GM19238 (cell line): ENCODE results near the gene CACNG1.
A peak's percentile ranks its signal among the peaks of the same experiment; 100 is the strongest.

ENCODE experiments used
- DNase-seq: peaks from one replicate; pipeline ENCODE4 v3.0.0; 2011; ENCODE audit warnings: low spot score; ENCODE audit not compliant: insufficient read length

Gene CACNG1, protein sequence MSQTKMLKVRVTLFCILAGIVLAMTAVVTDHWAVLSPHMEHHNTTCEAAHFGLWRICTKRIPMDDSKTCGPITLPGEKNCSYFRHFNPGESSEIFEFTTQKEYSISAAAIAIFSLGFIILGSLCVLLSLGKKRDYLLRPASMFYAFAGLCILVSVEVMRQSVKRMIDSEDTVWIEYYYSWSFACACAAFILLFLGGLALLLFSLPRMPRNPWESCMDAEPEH

DNA sequence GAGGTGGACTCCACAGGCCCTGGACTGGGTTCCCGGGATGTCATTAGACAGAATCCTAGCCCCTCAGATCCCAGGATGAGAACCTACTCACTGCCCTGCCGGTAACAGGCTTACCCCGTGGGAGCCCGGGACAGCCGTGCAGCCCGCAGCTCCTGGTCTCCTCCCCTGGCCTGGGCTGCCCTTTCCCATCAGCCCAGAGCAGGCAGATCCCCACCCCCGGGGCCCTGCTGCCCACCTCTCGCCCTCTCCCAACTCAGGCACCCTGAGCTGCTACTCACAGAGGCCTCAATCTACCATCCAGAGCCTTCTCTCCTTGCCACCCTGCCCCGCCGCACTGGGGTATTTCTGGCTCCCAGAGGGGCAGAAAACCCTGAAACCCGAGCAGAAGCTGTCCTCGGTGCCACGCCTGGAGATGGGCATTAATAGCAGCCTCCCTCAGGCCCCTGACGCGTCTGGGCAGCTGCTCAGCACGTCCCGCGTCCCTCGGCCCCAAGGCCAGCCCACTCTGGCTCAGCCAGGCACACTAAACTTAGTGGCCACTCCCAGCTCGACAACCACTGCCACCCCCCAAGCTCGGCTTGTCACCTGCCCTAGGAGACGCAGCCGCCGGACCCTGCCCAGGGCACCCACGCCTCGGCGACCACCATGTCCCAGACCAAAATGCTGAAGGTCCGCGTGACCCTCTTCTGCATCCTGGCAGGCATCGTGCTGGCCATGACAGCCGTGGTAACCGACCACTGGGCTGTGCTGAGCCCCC is at the start of gene CACNG1:
Gene CACNG1, plus strand, starts transcription at position 539 of the 757 bp plus-strand sequence. Its CDS starts 107 bp downstream, at position 646.
- DNase-seq, result no peak

GRCh38 chr17:66994930-66995535 is 49.3 kb upstream of the CACNG1 start:
- DNase-seq, result no peak

- DNase-seq, result no peak
Observed at GRCh38 chr17:66995944-66996343, 48.4 kb upstream of the CACNG1 start.

DNA sequence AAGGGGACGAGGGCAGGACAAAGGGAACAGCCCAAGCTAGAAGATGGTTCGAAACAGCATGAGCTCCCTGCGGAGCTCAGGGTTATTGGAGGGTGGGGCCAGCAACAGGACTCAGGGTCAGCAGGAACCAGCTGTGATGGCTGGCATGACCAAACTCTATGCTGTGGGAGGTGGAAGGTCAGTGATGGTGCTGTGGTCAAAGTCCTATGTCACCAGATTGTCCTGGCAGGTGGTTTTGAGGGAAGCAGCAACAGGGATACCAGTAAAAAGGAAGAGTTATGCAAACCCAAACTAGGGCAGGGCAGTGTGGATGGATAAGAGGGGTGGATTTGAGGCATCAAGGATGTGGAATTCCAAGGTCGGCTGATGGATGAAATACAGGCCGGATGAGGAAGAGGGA is 47.4 kb upstream of the CACNG1 start:
- DNase-seq, result no peak

- no peak for DNase-seq
Observed at GRCh38 chr17:67003231-67003630, 41.1 kb upstream of the CACNG1 start.

DNA sequence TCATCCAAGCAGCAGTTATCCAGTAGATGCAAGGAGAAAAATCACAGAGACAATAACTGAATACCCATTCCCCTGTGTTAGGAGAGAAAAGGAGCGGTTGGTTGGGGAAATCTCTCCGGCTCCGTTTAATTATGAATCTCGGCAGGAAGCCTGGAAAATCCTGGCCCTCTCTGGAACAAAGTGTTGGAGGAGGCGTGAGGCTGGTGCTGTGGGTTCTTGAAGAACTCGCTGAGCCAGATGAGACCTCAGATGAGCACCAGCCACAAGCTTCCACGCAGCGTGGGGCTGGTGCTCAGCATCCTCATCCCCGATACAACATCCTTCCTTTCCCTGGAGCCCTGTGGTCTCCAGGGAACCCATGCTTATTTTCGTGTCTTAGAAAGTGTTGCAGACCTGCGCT is 40.2 kb upstream of the CACNG1 start:
- no peak for DNase-seq

DNA sequence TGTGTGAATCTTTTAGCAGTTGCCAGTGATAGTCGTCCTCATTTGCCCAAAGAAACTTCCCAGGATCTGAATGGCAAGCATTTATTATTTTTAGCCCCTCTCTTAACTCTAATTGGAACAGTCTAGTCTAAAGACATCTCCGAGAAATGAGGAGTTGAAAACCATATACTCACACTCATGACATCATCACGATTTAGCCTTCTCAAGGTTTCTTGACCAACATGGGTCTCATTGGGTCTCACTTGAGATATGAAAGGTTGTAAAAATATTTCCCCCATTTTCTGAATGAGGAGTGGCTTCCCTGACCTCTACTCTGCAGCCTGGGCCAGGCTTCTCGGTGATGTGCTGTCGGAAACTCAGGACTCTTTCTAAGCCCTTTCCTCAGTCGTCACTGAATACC is 37.1 kb upstream of the CACNG1 start:
- DNase-seq, result no peak

- no peak for DNase-seq
Observed at GRCh38 chr17:67008101-67008500, 36.3 kb upstream of the CACNG1 start.

DNA sequence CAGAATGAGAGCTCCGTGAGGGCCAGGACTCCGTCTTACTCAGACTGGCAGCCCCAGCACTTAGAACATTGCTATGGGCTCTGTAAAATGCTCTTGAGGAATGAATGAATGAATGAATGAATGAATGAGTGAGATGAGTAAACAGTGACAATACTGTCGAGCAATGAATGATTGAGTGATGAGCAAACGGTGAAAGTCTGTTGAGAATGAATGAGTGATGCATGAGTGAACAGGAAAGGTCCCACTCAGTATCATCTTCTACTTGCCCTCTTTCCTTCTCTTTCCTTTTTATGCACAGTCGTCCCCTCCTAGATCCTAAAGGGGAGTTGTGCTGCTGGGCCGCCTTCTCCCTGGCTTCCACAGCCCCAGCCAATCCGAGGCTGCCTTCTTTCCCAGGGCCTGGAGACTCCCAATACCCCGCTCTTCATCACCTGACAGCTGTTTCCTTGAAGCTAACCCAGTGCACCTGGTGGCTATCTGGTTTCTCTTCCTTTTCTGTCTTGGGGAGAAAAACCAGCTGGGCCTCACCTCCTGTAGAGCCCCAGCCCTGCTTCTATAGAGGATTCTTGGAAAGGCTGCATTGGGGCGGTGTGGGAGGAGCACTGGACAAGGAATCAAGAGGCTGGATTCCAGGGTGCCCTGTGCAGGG is 32.7 kb upstream of the CACNG1 start:
- peak; percentile 56 for DNase-seq

DNA sequence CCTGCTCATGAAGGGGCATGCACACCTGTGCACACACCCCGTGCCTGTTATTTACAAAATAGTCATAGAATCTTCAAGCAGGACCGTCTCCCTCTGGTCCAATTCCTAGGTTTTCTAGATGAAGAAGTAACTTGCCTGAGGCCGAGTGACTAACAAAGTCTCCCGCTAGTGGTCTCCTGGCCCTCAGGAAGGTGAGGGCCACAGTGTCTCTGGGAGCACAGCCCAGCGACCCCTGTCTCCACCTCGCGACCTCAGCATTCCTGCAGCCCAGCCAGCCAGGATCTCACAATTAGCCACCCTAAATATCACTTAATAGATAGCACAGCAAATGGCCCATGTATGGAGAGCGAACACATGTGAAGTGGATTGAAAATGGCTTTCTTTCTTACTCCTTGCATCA is 30.5 kb upstream of the CACNG1 start:
- DNase-seq, result no peak

- no peak for DNase-seq
Observed at GRCh38 chr17:67015001-67015400, 29.4 kb upstream of the CACNG1 start.

DNA sequence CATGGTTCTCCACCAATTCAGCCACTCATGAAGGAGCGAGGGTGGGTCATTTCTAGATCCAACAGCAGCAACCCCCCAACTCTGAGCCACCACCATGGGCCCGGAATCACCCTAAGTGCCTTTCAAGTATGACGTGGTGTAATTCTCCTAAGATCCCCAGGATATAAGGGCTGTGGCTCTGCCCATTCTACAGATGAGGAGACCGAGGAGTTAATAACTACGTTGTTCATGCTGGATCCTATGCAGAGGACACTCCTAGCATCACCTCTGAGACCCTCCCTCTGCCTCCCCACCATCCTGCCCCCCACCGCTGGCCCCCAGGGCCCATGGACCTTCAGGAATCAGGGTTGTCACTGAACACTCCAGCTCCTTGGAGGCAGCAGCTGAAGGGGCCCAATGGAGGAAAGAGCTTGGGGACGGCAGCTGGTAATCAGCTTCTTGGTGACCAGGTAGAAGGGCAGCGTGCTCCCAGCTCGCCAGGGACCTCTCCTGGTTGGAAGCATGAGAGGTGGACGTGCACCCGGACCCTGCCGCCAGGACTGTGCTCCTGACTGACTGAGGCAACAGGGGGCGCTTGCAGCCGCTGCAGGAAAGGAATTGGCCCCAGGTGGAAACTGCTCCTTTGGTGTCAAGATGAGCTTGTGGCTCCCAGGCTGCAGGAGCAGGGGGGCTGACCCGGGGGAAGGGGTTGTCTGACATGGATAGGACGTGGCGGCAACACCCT is 28.2 kb upstream of the CACNG1 start:
- DNase-seq, result no peak

- DNase-seq, result no peak
Observed at GRCh38 chr17:67017910-67018309, 26.4 kb upstream of the CACNG1 start.

DNA sequence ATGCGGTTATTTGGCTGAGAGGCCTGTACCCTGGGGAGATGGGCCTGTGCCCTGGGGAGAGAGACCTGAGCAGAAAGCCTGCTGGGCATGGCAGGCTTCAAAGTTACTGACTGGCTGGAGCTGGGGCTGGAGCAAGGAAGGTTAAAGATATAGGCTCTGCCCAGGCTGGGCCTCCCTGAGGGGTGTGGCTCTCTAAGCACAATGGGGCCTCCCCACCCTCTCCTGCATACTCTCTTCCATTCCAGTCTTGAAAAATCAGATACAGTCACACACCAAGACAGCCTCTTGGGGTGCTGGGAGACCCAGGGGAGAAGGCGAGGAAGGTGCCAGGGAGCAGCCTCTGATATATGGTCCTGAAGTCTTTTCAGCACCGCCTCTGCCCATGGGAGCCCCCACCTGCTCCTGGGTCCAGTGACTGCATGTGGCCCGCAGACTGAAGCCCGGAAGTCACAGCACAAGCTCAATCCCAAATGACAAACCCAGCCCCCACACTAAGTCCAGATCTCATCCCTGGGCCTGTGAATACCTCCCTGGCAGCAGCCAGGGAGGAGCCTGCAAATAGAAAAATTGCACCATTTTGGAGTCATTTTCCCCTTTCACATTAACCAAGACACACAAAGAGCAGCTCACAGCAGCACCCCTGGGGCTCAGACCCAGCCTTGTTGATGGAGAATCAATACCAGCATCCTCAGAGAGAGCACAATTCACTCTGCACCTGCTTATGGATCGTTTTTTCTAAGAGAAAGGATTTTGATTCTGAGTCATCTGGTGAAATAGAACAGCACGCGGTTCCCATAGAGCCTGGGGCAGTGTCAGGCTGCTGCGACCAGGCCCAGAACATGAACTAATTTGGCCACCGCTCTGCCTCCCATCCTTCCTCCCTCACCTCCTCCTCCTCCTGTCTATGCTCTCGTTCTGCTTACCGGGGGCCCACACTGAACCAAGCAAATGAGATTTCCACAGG is 25.6 kb upstream of the CACNG1 start:
- DNase-seq, result no peak

- no peak for DNase-seq
Observed at GRCh38 chr17:67019809-67020208, 24.5 kb upstream of the CACNG1 start.

GRCh38 chr17:67020293-67020766 is 24.0 kb upstream of the CACNG1 start:
- DNase-seq, result no peak

GRCh38 chr17:67021196-67021595 is 23.2 kb upstream of the CACNG1 start:
- no peak for DNase-seq

GRCh38 chr17:67021743-67022450 is 22.5 kb upstream of the CACNG1 start:
- DNase-seq, result no peak

DNA sequence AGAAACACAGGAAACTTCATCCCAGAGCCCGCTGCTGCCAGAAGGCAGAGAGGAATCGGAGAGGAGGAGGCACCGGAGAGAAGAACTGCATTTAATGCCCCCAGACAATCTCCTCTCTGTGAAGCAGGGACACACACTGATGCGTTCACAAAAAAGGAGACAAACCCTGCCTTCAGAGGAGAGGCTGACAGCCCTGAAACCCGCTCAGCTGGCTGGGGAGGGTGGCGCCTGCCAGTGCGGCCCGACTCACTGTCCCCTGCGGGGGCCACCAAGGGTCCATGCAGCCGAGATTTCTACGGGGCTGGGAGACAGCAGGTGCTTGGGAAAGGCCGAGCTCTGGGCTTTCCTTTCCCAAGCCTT is 21.9 kb upstream of the CACNG1 start:
- no peak for DNase-seq

GRCh38 chr17:67024736-67025135 is 19.6 kb upstream of the CACNG1 start:
- no peak for DNase-seq
